Peyer's patch (tissue), 4 donors: Measurements from ENCODE around the gene CRAMP1.

ENCODE experiments used
- POLR2A ChIP-seq, 2 donors: fragments of 450-650 bp; IDR thresholded peaks; one replicate each; pipeline ENCODE4 v1.5.1; 2017; ENCODE audit warnings: antibody characterized with exemption in 2 of 2, mild to moderate bottlenecking in 2 of 2, moderate library complexity in 2 of 2
- TF ChIP-seq, protein P1 (sequence below), 6 experiments: fragments of 450-650 bp in 4 of 6; fragments of 200-600 bp in 2 of 6; sonication (generic) in 1 of 6; IDR thresholded peaks; one replicate each; pipeline ENCODE4 v1.5.1; 2017 to 2019; ENCODE audit warnings: antibody characterized with exemption in 6 of 6, mild to moderate bottlenecking in 3 of 6, moderate library complexity in 1 of 6

DNA sequence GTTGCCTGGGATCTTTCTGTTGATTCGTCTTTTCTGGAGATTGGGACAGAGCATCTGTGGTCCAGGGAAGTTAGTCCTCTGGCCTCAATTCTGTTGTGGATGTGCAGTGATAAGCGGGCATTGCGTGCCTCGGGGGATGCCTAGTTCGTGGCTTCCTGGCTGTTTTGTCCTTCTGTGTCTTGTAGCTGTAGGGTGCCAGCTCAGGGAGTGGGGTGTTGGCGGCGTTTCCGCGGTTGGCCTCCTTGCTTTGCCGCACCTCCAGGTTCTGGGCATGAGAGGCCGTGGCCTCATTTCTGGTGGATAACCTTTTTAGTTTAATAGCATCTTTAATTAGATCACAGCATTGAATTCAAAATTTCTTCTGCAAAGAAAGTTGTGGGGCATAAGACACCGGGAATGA is 64.5 kb downstream of the CRAMP1 start:
- TF ChIP-seq, protein P1, sequence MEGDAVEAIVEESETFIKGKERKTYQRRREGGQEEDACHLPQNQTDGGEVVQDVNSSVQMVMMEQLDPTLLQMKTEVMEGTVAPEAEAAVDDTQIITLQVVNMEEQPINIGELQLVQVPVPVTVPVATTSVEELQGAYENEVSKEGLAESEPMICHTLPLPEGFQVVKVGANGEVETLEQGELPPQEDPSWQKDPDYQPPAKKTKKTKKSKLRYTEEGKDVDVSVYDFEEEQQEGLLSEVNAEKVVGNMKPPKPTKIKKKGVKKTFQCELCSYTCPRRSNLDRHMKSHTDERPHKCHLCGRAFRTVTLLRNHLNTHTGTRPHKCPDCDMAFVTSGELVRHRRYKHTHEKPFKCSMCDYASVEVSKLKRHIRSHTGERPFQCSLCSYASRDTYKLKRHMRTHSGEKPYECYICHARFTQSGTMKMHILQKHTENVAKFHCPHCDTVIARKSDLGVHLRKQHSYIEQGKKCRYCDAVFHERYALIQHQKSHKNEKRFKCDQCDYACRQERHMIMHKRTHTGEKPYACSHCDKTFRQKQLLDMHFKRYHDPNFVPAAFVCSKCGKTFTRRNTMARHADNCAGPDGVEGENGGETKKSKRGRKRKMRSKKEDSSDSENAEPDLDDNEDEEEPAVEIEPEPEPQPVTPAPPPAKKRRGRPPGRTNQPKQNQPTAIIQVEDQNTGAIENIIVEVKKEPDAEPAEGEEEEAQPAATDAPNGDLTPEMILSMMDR (IDR thresholded peaks at IDR 0.05): no peak
- no peak for TF ChIP-seq POLR2A (IDR thresholded peaks at IDR 0.05)
